Activated CD4-positive, alpha-beta T cell treated with anti-CD3 and anti-CD28 coated beads, Interleukin-2, amount 10 ng/mL, durations not matched to agents 7 days and 5 days (primary cell): ENCODE data around the gene ZNF598. TPM values are rescaled to one million over a fixed set of nuclear protein-coding genes. Genes with fewer than 3 reads are reported as not detected.

Experiments used
- CTCF ChIA-PET: fragments of 350-600 bp; sonication (Branson Sonifier 250); formaldehyde crosslinking; loops from one replicate; lab custom pipeline; 2021; ENCODE audit warnings: antibody characterized with exemption; lab: Charles Lee
- POLR2A ChIA-PET: fragments of 350-600 bp; sonication (Branson Sonifier 250); formaldehyde crosslinking; loops from one replicate; lab custom pipeline; 2021; ENCODE audit warnings: antibody characterized with exemption; lab: Charles Lee
- DNase-seq: peaks from one replicate; pipeline ENCODE4 v3.0.0-alpha.2; 2020
- H3K27ac Mint-ChIP-seq: one replicate; pipeline ENCODE4 v1.8.0; 2021; ENCODE audit warnings: mild to moderate bottlenecking, moderate library complexity, mixed read lengths
- H3K27me3 Mint-ChIP-seq: one replicate; pipeline ENCODE4 v1.8.0; 2021; ENCODE audit warnings: mixed read lengths
- H3K36me3 Mint-ChIP-seq: one replicate; pipeline ENCODE4 v1.8.0; 2021; ENCODE audit warnings: low read depth, mixed read lengths
- H3K4me1 Mint-ChIP-seq: one replicate; pipeline ENCODE4 v1.8.0; 2021; ENCODE audit warnings: mixed read lengths
- H3K4me3 Mint-ChIP-seq: one replicate; pipeline ENCODE4 v1.8.0; 2021; ENCODE audit warnings: mild to moderate bottlenecking, moderate library complexity, mixed read lengths
- H3K9me3 Mint-ChIP-seq: one replicate; pipeline ENCODE4 v1.8.0; 2021; ENCODE audit warnings: mixed read lengths
- total RNA-seq, 2 experiments: library from RNA; stranded (reverse); gene quantifications; one replicate each; pipeline ENCODE4 v1.2.3, GENCODE V29; 2021

ZNF598 gene
- total RNA-seq, 2 experiments from 2014 or later: 56.3 to 56.5 TPM

GRCh38 chr16:1987198-1987597 lies 22.4 kb downstream of the ZNF598 start:
- Mint-ChIP-seq H3K4me1 (peaks cover 29% of the 10 kb centered on the region), H3K36me3 (peaks cover 4% of the 10 kb centered on the region), H3K9me3 (no peaks in the 10 kb centered on the region), H3K27ac (no peak overlapping the region), H3K27me3 (peaks cover 32% of the 10 kb centered on the region), H3K4me3 (no peak overlapping the region)
- DNase-seq: no peak
- CTCF ChIA-PET: interaction anchor here (0.6 to 1.5 kb wide), 2 partner anchors 17 to 920 kb away, joined by 3 to 4 read pairs; no protein-coding TSS in a partner anchor
- POLR2A ChIA-PET: no interaction called here

DNA sequence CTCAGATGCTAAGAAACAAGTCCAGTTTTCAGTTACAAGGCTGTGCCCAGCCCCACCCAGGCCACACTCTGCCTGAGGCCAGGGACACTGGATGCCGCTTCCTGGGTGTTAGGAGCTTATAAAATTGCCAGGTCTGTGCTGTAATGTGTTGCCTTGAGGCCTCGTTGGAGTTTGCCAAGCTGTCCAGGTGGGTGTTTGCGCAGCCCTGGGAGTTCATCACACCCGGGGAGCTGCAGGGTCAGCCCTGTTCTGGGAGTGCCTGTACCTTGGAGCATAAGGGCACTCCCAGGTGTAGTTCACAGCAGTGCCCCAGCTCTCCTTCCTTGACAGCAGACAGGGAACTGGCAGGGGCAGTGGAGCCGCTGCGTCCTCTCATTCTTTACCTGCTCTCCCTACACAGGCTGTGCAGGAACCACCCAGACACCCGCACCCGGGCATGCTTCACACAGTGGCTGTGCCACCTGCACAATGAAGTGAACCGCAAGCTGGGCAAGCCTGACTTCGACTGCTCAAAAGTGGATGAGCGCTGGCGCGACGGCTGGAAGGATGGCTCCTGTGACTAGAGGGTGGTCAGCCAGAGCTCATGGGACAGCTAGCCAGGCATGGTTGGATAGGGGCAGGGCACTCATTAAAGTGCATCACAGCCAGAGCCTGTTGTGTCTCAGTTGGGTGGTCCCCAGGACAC lies 24.0 kb downstream of the ZNF598 start:
- H3K27me3 Mint-ChIP-seq: peaks cover 39% of the 10 kb centered on the region
- ChIA-PET CTCF (interaction anchor here (1.3 kb wide), 1 partner anchor 18 kb away, joined by 3 read pairs; no protein-coding TSS in a partner anchor), POLR2A (no interaction called here)
- H3K9me3 Mint-ChIP-seq: no peaks in the 10 kb centered on the region
- peaks cover 4% of the 10 kb centered on the region for H3K36me3 Mint-ChIP-seq
- peak overlapping the region; percentile 74 for H3K27ac Mint-ChIP-seq
- peaks cover 21% of the 10 kb centered on the region for H3K4me1 Mint-ChIP-seq
- H3K4me3 Mint-ChIP-seq: peak overlapping the region; percentile 80
- no peak for DNase-seq

GRCh38 chr16:1984347-1985225 lies 25.0 kb downstream of the ZNF598 start:
- no peak for DNase-seq
- Mint-ChIP-seq H3K36me3 (peaks cover 4% of the 10 kb centered on the region), H3K9me3 (no peaks in the 10 kb centered on the region), H3K27ac (peak overlapping the region; percentile 74), H3K4me1 (peaks cover 21% of the 10 kb centered on the region), H3K27me3 (peaks cover 45% of the 10 kb centered on the region), H3K4me3 (peak overlapping the region; percentile 80)
- POLR2A ChIA-PET: interaction anchor here (0.6 kb wide), 1 partner anchor 20 kb away, joined by 4 read pairs; the partner anchor contains the start of gene RPS2
- CTCF ChIA-PET: interaction anchor here (1.0 to 1.4 kb wide), 3 partner anchors 10 to 20 kb away, joined by 3 to 7 read pairs (median 4); partner anchors contain the start of gene RPS2

- Mint-ChIP-seq H3K27me3 (peaks cover 37% of the 10 kb centered on the region), H3K36me3 (peaks cover 6% of the 10 kb centered on the region), H3K27ac (peak within 1 kb of the TSS; percentile 74), H3K4me3 (peak within 1 kb of the TSS; percentile 80), H3K9me3 (no peaks in the 10 kb centered on the region), H3K4me1 (peaks cover 18% of the 10 kb centered on the region)
- peak; percentile 64 for DNase-seq
- ChIA-PET POLR2A (interaction anchor here (0.6 kb wide), 1 partner anchor 19 kb away, joined by 4 read pairs; the partner anchor contains the start of gene RPS2), CTCF (interaction anchor here (1.0 to 1.4 kb wide), 3 partner anchors 11 to 19 kb away, joined by 3 to 7 read pairs (median 4); partner anchors contain the start of gene RPS2)
These were observed 25.9 kb downstream of the ZNF598 start, which contains the start of gene GFER for GRCh38 chr16:1983544-1984346. Gene GFER (plus strand): TSS chr16:1984193. CDS start chr16:1984219, 26 bp downstream.

- ChIA-PET POLR2A (no interaction called here), CTCF (interaction anchor here (1.0 to 1.4 kb wide), 3 partner anchors 11 to 157 kb away, joined by 3 to 4 read pairs (median 3); partner anchors contain the start of gene TBL3)
- DNase-seq: no peak
- Mint-ChIP-seq H3K27ac (peak overlapping the region; percentile 73), H3K9me3 (no peaks in the 10 kb centered on the region), H3K27me3 (peaks cover 33% of the 10 kb centered on the region), H3K4me3 (peak overlapping the region; percentile 80), H3K36me3 (peaks cover 6% of the 10 kb centered on the region), H3K4me1 (peaks cover 16% of the 10 kb centered on the region)
These were observed 26.6 kb downstream of the ZNF598 start for GRCh38 chr16:1982991-1983543.

DNA sequence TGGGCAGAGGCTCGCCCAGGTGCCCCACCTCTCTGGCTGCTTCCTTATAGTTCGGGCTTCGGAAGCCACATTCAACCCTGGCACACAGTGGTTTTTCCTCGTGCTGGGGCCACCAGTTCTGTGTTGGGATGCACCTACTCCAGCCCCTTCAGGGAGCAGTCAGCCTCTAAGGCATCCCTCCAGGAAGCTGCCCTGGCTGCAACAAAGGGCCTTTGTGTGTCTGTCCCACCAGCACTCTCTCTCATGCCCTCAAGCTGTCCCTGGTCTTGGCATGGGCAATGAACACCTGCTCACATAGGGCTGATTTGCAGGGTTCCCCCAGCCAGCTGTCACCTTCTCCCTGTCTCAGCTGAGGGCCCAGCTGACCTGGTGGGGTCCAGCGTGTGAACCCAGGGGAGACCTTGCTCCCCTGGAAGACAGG lies 27.6 kb downstream of the ZNF598 start:
- H3K27ac Mint-ChIP-seq: peak overlapping the region; percentile 31
- H3K4me3 Mint-ChIP-seq: no peak overlapping the region
- DNase-seq: no peak
- POLR2A ChIA-PET: no interaction called here
- H3K9me3 Mint-ChIP-seq: no peaks in the 10 kb centered on the region
- peaks cover 6% of the 10 kb centered on the region for H3K36me3 Mint-ChIP-seq
- peaks cover 31% of the 10 kb centered on the region for H3K27me3 Mint-ChIP-seq
- CTCF ChIA-PET: interaction anchor here (0.9 to 2.0 kb wide), 4 partner anchors 10 to 158 kb away, joined by 3 to 7 read pairs (median 4); partner anchors contain the start of genes MSRB1 and TBL3
- peaks cover 16% of the 10 kb centered on the region for H3K4me1 Mint-ChIP-seq

DNA sequence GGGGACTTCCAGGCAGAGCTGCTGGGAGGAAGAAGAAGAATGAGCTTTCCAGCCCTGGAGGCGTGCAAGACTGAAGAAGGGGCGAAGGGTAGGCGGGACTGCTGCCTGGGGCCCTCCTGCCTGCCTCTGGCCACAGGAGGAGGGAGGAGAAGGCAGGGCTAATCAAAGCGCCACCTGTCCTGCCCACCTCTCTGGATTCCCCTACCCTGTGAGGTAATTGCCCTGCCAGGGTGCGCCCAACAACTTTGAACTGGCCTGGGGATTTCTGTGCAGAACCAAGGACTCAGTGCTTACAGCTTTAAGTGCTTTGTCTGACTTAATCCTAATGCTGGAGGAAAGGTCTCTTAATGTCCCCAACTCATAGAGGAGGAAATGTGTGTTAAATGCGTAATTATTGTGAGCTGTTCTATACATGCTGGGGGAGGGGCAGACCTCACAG lies 28.2 kb downstream of the ZNF598 start, which contains the start of gene NOXO1:
TSS of gene NOXO1 (minus strand) at position 72 of the 439 bp plus-strand sequence. CDS start 290 bp downstream, outside the sequence.
- no peaks in the 10 kb centered on the region for H3K9me3 Mint-ChIP-seq
- ChIA-PET POLR2A (no interaction called here), CTCF (interaction anchor here (0.7 to 2.0 kb wide), 5 partner anchors 10 to 299 kb away, joined by 3 to 7 read pairs (median 5); partner anchors contain the start of genes MSRB1 and TBL3)
- H3K4me3 Mint-ChIP-seq: no peak within 1 kb of the TSS
- H3K27ac Mint-ChIP-seq: peak within 1 kb of the TSS; percentile 31
- H3K4me1 Mint-ChIP-seq: peaks cover 16% of the 10 kb centered on the region
- peaks cover 31% of the 10 kb centered on the region for H3K27me3 Mint-ChIP-seq
- DNase-seq: no peak
- H3K36me3 Mint-ChIP-seq: peaks cover 2% of the 10 kb centered on the region

DNA sequence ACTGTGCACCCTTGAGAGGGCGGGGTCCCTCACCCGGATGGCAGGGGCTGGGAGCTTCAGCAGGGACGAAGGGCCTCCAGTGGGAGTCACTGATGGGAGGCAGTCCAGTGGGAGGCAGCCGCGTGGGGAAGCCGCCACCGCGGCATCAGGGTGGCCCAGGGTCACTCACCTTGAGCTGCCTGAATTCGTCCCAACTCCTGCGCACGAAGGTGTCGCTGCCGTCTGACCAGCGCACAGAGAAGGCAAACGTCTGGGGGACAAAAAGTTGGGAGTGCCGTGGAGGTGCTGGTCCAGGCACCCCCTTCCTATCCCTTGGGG lies 28.9 kb downstream of the ZNF598 start:
- Mint-ChIP-seq H3K4me1 (peaks cover 16% of the 10 kb centered on the region), H3K4me3 (no peak overlapping the region), H3K36me3 (peaks cover 6% of the 10 kb centered on the region), H3K27ac (no peak overlapping the region), H3K9me3 (no peaks in the 10 kb centered on the region), H3K27me3 (peaks cover 31% of the 10 kb centered on the region)
- POLR2A ChIA-PET: no interaction called here
- no peak for DNase-seq
- CTCF ChIA-PET: interaction anchor here (0.7 to 2.0 kb wide), 3 partner anchors 9 to 299 kb away, joined by 5 to 7 read pairs (median 5); partner anchors contain the start of gene TBL3

DNA sequence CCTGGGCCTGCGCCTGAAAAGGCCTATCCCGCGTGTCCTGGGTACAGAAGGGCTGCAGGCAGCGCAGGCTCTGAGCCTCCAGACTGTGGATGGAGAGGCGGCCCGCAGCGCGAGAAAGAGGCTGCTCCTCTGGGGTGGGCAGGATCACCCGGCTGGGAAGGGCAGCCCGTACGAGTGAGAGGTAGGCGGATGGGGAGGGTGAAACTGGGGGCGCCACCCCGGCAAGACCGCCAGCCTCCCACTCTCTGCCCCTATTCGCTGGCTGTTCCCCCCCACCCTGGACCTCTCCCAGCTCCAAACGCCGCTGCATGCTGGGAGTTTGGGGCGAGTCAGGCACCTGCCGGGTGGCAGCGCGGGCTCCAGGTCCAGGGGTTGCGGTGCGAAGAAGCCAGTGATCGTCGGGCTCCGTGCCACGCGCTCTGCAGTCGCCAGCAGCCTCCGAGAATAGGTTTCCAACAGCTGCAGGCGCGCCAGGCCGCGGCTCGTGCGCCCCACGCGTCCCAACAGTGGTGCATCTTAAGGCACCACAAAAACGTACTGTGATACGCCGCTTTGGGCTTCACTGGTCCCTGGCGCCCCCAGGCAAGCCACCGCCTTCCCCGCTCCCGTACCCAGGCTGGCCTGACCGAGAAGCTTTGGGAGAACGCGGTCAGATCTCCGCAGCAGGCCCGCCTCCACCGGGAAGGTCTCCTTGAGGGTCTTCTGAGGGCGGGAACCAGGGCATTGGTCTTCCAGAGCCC lies 29.4 kb downstream of the ZNF598 start:
- CTCF ChIA-PET: interaction anchor here (1.2 to 2.0 kb wide), 2 partner anchors 9 to 24 kb away, joined by 5 to 7 read pairs; partner anchors contain the start of gene TBL3
- Mint-ChIP-seq H3K27me3 (peaks cover 31% of the 10 kb centered on the region), H3K4me3 (no peak overlapping the region), H3K4me1 (peaks cover 15% of the 10 kb centered on the region), H3K36me3 (peaks cover 6% of the 10 kb centered on the region), H3K9me3 (no peaks in the 10 kb centered on the region), H3K27ac (no peak overlapping the region)
- DNase-seq: no peak
- POLR2A ChIA-PET: no interaction called here

GRCh38 chr16:1979271-1980029 lies 30.2 kb downstream of the ZNF598 start:
- DNase-seq: no peak
- POLR2A ChIA-PET: no interaction called here
- peaks cover 6% of the 10 kb centered on the region for H3K36me3 Mint-ChIP-seq
- peaks cover 31% of the 10 kb centered on the region for H3K27me3 Mint-ChIP-seq
- CTCF ChIA-PET: no interaction called here
- H3K4me1 Mint-ChIP-seq: peaks cover 9% of the 10 kb centered on the region
- H3K4me3 Mint-ChIP-seq: no peak overlapping the region
- H3K9me3 Mint-ChIP-seq: no peaks in the 10 kb centered on the region
- no peak overlapping the region for H3K27ac Mint-ChIP-seq
